PC-9 (cell line): Measurements from ENCODE around the gene ST8SIA2.

Experiments
- EZH2 ChIP-seq: fragments of 200-600 bp; sonication (generic); IDR thresholded peaks from 2 replicates; pipeline ENCODE4 v1.8.0; 2017; ENCODE audit warnings: antibody characterized with exemption, low read depth
- TF ChIP-seq, protein P1 (sequence below): fragments of 200-600 bp; sonication (generic); conservative IDR thresholded peaks from 2 replicates; pipeline ENCODE4 v1.6.1; 2017; ENCODE audit warnings: mixed run types, antibody characterized with exemption, mild to moderate bottlenecking, moderate library complexity

DNA sequence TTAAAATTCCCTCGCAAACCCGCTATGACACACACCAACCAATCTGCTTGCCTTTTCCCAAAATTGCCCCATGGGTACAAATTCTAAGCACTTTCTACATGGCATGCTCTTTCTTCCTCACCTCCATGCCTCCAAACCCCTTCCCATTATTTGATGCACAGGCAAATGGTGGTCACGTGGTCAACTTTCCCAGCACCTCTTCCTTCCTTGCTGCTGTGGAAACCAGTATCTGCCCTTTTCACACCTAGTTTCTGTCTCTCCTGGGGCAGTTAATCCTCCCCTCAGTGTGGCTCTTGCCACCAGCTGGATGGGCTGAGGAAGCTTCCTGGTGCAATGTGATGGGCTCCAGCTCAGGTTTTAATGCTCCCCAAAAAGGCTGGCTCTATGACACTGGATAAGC, 38.4 kb upstream of the ST8SIA2 start:
- TF ChIP-seq, protein P1, sequence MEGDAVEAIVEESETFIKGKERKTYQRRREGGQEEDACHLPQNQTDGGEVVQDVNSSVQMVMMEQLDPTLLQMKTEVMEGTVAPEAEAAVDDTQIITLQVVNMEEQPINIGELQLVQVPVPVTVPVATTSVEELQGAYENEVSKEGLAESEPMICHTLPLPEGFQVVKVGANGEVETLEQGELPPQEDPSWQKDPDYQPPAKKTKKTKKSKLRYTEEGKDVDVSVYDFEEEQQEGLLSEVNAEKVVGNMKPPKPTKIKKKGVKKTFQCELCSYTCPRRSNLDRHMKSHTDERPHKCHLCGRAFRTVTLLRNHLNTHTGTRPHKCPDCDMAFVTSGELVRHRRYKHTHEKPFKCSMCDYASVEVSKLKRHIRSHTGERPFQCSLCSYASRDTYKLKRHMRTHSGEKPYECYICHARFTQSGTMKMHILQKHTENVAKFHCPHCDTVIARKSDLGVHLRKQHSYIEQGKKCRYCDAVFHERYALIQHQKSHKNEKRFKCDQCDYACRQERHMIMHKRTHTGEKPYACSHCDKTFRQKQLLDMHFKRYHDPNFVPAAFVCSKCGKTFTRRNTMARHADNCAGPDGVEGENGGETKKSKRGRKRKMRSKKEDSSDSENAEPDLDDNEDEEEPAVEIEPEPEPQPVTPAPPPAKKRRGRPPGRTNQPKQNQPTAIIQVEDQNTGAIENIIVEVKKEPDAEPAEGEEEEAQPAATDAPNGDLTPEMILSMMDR: no peak
- TF ChIP-seq EZH2: no peak
